ENCODE data around the gene RAB15.

DNA sequence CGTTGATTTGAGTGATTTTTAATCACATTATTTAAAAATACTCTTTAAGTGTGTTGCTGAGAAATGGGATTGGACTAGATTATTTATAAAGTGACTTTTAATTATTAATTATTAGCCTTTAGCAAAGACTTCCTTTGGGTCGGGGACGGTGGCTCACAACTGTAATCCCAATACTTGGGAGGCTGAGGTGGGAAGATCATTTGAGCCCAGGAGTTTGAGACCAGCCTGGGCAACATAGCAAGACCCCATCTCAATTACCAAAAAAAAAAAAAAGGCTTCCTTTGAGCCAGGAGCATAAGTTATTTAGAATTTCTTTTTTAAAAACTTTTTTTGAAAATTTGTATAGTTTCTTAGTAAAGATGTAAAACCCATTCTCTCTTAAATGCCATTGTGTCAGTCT lies 49.1 kb downstream of the RAB15 start:
- no peak for TF ChIP-seq POLR2A (IDR thresholded peaks at IDR 0.05)
- TF ChIP-seq, protein P1, sequence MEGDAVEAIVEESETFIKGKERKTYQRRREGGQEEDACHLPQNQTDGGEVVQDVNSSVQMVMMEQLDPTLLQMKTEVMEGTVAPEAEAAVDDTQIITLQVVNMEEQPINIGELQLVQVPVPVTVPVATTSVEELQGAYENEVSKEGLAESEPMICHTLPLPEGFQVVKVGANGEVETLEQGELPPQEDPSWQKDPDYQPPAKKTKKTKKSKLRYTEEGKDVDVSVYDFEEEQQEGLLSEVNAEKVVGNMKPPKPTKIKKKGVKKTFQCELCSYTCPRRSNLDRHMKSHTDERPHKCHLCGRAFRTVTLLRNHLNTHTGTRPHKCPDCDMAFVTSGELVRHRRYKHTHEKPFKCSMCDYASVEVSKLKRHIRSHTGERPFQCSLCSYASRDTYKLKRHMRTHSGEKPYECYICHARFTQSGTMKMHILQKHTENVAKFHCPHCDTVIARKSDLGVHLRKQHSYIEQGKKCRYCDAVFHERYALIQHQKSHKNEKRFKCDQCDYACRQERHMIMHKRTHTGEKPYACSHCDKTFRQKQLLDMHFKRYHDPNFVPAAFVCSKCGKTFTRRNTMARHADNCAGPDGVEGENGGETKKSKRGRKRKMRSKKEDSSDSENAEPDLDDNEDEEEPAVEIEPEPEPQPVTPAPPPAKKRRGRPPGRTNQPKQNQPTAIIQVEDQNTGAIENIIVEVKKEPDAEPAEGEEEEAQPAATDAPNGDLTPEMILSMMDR (IDR thresholded peaks at IDR 0.05): no peak
